IPS-18a (cell line): ENCODE data around the gene ADRA1B.
A peak's percentile ranks its signal among the peaks of the same experiment; 100 is the strongest.
"Not testable (repeated sequence)": the region's sequence is repeated elsewhere in the genome, so short reads cannot be mapped to it uniquely, and the experiment has no call there.

Experiments used
- H3K27ac ChIP-seq: one replicate; pipeline ENCODE4 v1.5.1; 2013; ENCODE audit warnings: low read length
- H3K27me3 ChIP-seq: one replicate; pipeline ENCODE4 v1.6.1; 2013; ENCODE audit warnings: mild to moderate bottlenecking, low read length; ENCODE audit not compliant: control insufficient read depth, insufficient read depth
- H3K36me3 ChIP-seq: one replicate; pipeline ENCODE4 v1.6.1; 2013; ENCODE audit warnings: low read depth, low read length; ENCODE audit not compliant: control insufficient read depth
- H3K4me1 ChIP-seq: one replicate; pipeline ENCODE4 v1.6.1; 2013; ENCODE audit warnings: low read depth, low read length; ENCODE audit not compliant: control insufficient read depth
- H3K4me3 ChIP-seq: one replicate; pipeline ENCODE4 v1.5.1; 2013; ENCODE audit warnings: low read length
- H3K9ac ChIP-seq: one replicate; pipeline ENCODE4 v1.6.1; 2013; ENCODE audit warnings: mild to moderate bottlenecking, low read length, moderate library complexity
- H3K9me3 ChIP-seq: one replicate; pipeline ENCODE4 v1.6.1; 2013; ENCODE audit warnings: low read depth, low read length; ENCODE audit not compliant: control insufficient read depth

ADRA1B gene

DNA sequence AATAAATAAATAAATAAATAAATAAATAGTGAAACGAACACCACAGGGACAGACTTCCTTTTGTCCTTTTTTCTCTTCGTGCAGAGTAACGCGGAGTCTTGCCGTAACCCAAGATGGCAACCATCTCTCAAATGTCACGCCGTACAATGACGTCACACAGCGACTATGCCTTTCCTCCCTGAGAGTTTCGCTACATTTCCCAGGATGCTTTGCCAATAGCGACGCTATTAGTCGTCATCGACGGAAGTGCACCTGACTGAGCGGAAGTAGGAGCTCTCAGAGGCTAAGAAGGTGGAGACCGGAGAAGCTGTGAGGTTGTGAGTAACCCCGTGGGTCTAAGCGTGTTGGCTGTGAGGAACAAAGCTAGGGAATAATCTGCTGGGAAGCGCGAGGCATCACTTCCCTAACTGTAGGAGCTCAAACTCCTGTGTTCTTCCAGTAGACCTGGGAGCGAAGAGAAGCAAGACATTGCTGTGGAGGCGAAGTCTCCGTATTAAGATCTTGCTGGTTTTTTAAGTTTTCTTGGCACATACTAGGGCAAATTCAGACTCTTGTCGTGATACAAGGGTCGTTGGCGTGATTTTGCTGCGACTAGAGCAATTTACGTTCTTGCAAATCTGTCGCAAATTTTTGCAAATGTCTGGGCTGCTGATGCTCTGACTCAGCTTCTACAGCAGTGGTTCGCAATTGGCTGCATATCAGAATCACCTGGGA is 92.8 kb downstream of the ADRA1B start, which contains the start of gene TTC1:
TTC1 (plus strand) TSS at position 263 of the 714 bp plus-strand sequence. CDS start 1,390 bp downstream, outside the sequence.
- H3K4me3 ChIP-seq, result peak within 1 kb of the TSS; percentile 100
- H3K36me3 ChIP-seq, result peaks cover 25% of the 10 kb centered on the region
- peak within 1 kb of the TSS; percentile 95 for H3K27ac ChIP-seq
- H3K9me3 ChIP-seq, result no peaks in the 10 kb centered on the region
- H3K27me3 ChIP-seq, result no peaks in the 10 kb centered on the region
- H3K9ac ChIP-seq, result peak within 1 kb of the TSS; percentile 98
- H3K4me1 ChIP-seq, result peaks cover 5% of the 10 kb centered on the region

DNA sequence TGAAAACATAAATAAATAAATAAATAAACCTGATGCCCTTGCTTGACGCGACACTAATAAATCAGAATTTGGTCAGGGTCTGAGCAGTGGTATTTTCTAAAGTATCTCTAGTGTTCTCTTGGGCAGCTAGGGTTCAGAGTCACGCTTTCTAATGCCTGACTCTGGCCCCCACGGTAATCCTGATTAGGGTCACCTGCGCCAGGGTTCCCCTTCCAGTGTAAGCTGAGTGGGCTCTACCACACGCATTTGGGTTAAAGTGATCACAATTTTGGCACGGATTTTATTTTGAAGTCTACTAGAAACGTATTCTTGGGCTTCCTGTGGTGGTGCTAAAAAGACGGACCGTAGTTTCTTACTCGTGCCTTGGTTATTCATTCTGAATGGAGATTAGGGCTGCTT is 93.3 kb downstream of the ADRA1B start:
- H3K27me3 ChIP-seq, result no peaks in the 10 kb centered on the region
- H3K27ac ChIP-seq, result peak overlapping the region; percentile 95
- H3K9ac ChIP-seq, result peak overlapping the region; percentile 98

DNA sequence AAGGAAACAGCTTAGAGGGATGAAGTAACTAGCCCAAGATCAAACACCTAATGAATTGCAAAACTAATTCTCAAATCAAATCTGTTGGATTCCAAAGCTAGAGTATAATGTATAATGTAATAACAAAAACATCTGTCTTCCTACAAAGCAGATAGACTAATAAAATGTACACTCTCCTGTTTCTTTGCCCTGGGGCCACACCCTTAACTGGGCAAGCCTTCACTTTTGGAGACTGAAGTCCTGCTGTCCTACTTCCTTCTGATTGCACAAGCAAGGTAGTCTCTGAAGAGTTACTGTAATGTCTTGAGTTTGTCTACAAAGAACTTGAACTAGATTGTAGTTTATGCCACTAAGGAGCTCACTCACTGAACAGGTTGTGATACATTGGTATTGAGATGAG is 95.2 kb downstream of the ADRA1B start:
- no peak overlapping the region for H3K9ac ChIP-seq
- peaks cover 31% of the 10 kb centered on the region for H3K36me3 ChIP-seq
- H3K27ac ChIP-seq, result no peak overlapping the region
- H3K4me1 ChIP-seq, result peaks cover 5% of the 10 kb centered on the region
- no peaks in the 10 kb centered on the region for H3K9me3 ChIP-seq
- H3K27me3 ChIP-seq, result no peaks in the 10 kb centered on the region
- no peak overlapping the region for H3K4me3 ChIP-seq

More for the DNA sequence above, 93.3 kb downstream of the ADRA1B start:
- no peaks in the 10 kb centered on the region for H3K9me3 ChIP-seq
- peaks cover 5% of the 10 kb centered on the region for H3K4me1 ChIP-seq
- peaks cover 25% of the 10 kb centered on the region for H3K36me3 ChIP-seq
- peak overlapping the region; percentile 100 for H3K4me3 ChIP-seq

DNA sequence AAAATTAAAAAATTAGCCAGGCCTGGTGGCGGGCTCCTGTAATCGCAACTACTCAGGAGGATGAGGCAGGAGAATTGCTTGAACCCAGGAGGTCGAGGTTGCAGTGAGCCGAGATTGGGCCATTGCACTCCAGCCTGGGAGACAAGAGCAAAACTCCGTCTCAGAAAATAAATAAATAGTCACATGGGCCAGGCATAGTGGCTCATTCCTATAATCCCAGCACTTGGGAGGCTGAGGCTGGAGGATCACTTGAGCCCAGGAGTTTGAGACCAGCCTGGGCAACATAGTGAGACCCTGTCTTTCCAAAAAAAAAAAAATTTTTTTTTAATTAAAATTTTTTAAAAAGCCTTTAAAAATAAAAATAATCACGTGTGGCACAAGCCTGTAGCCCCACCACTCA is 97.9 kb downstream of the ADRA1B start:
- H3K27ac ChIP-seq, H3K9me3 ChIP-seq, H3K4me1 ChIP-seq, H3K27me3 ChIP-seq, H3K4me3 ChIP-seq, H3K9ac ChIP-seq: not testable (repeated sequence)
- peaks cover 35% of the 10 kb centered on the region for H3K36me3 ChIP-seq

DNA sequence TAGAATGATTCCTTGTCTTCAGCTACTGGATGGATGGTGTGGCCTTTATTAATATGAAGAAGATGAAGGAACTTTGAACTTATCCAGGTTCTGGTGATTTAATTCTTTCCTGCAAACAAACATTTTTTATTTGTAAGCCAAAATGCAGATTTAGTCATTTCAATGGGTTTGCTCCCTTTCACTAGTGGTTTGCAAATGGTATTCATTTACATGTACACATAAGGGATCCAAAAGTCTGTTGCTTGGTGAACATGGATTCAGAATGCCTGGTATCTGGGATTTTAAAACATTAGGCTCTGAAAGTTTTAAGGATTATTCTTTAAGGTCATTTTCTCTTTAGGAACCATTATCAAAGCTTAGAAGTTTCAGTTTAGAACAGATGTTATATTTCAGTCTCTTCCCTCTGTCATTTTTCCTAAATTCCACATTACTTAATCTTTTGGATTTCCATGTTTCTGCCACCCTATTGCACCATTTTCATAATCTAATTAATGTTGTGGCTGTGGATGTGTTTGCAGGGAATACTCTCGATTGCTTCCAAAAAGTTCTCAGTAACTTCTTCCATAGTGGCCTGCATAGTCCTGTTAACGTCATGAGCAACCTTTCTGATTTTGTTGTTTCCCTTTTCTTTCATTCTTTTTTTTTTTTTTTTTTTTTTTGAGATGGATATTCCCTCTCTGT is 102.8 kb downstream of the ADRA1B start:
- H3K36me3 ChIP-seq, result peaks cover 18% of the 10 kb centered on the region
- no peaks in the 10 kb centered on the region for H3K9me3 ChIP-seq
- no peaks in the 10 kb centered on the region for H3K27me3 ChIP-seq
- no peak overlapping the region for H3K27ac ChIP-seq
- no peak overlapping the region for H3K9ac ChIP-seq
- no peaks in the 10 kb centered on the region for H3K4me1 ChIP-seq
- H3K4me3 ChIP-seq, result no peak overlapping the region

DNA sequence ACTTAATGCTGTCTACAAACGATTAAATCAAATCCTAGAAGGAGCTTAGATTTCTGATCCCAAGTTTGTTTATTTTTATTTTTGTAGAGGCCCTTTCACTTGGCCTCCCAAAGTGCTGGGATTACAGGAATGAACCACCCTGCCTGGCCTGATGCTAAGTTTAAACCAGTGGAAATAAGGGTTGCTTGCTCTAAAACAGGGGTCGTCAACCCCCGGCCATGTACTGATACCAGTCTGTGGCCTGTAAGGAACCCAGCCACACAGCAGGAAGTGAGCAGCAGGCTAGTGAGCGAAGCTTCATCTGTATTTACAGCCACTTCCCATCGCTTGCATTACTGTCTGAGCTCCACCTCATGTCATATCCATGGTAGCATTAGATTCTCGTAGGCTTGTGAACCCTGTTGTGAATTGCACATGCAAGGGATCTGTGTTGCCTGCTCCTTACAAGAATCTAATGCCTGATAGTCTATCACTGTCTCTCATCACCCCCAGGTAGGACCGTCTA is 104.0 kb downstream of the ADRA1B start:
- Histone ChIP-seq H3K9ac (no peak overlapping the region), H3K27ac (no peak overlapping the region), H3K36me3 (peaks cover 14% of the 10 kb centered on the region)

DNA sequence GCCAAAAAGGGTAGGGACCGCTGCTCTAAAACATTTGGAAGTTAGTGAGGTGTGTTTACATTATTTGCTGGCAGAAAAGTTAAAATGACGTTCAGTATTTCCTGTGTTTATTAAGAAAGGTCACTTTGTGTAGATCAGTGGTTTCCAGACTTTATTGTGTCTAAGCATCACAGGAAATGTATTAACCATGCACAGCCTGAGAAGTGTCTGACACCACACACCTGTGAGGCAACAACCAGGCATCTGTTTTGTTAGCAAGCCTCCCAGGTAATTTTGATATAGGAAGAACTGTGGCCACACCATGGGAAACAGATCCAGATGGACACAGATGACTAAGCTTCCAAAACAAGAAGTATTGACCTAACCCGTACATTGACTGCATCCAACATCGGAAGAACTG is 104.7 kb downstream of the ADRA1B start:
- Histone ChIP-seq H3K4me1 (no peaks in the 10 kb centered on the region), H3K9me3 (no peaks in the 10 kb centered on the region), H3K36me3 (peaks cover 16% of the 10 kb centered on the region), H3K4me3 (no peak overlapping the region), H3K27me3 (no peaks in the 10 kb centered on the region), H3K27ac (no peak overlapping the region), H3K9ac (no peak overlapping the region)

More for the DNA sequence above, 104.0 kb downstream of the ADRA1B start:
- no peak overlapping the region for H3K4me3 ChIP-seq
- no peaks in the 10 kb centered on the region for H3K9me3 ChIP-seq
- no peaks in the 10 kb centered on the region for H3K4me1 ChIP-seq
- no peaks in the 10 kb centered on the region for H3K27me3 ChIP-seq

DNA sequence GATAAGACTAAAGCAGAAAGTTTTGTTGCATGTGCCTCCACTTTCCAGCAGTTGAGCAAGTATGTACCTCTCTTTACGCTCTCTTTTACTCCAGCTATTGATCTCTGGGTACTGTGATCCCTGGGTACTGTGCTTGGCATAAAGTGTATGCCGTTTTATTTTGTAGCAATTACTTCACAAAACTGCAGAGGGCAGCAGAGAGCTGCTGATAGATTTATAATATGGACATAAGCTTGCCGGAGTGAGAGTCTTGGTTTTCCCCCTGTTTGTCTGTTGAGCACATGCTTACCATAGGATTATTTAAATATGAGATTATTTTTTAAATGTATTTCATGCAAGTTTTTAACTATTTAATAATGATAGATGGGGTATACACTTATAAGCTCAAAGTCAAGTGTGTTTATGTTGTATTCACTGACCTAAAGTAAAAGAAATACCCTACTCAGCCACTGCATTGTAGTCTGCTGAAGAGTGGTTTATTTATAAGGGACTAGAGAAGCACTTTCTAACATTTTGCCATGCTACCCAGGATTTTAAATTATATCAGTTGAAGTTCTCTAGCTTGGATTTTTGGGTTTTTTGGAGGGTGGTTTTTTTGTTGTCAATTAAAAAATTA is 105.7 kb downstream of the ADRA1B start:
- Histone ChIP-seq H3K4me1 (no peaks in the 10 kb centered on the region), H3K27ac (no peak overlapping the region), H3K36me3 (peaks cover 13% of the 10 kb centered on the region), H3K27me3 (no peaks in the 10 kb centered on the region), H3K9ac (no peak overlapping the region), H3K9me3 (no peaks in the 10 kb centered on the region), H3K4me3 (no peak overlapping the region)
